AG10803 (cell line): Measurements from ENCODE around the gene PKD2.
A peak's percentile ranks its signal among the peaks of the same experiment; 100 is the strongest.
"Not testable (repeated sequence)": the region's sequence is repeated elsewhere in the genome, so short reads cannot be mapped to it uniquely, and the experiment has no call there.

Experiments used
- DNase-seq: peaks from one replicate; pipeline ENCODE4 v3.0.0; 2010; ENCODE audit warnings: low read depth
- H3K4me3 ChIP-seq: 2 replicates; pipeline ENCODE4 v1.5.1; 2011; ENCODE audit warnings: mild to moderate bottlenecking, low read length, control low read depth
- TF ChIP-seq, protein P1 (sequence below): conservative IDR thresholded peaks from 2 replicates; pipeline ENCODE4 v1.5.1; 2011; ENCODE audit warnings: mild to moderate bottlenecking, low read length, control low read depth, inconsistent platforms

PKD2 gene

GRCh38 chr4:88098993-88099752, 91.7 kb downstream of the PKD2 start:
- H3K4me3 ChIP-seq, result no peak overlapping the region
- no peak for DNase-seq
- TF ChIP-seq, protein P1, sequence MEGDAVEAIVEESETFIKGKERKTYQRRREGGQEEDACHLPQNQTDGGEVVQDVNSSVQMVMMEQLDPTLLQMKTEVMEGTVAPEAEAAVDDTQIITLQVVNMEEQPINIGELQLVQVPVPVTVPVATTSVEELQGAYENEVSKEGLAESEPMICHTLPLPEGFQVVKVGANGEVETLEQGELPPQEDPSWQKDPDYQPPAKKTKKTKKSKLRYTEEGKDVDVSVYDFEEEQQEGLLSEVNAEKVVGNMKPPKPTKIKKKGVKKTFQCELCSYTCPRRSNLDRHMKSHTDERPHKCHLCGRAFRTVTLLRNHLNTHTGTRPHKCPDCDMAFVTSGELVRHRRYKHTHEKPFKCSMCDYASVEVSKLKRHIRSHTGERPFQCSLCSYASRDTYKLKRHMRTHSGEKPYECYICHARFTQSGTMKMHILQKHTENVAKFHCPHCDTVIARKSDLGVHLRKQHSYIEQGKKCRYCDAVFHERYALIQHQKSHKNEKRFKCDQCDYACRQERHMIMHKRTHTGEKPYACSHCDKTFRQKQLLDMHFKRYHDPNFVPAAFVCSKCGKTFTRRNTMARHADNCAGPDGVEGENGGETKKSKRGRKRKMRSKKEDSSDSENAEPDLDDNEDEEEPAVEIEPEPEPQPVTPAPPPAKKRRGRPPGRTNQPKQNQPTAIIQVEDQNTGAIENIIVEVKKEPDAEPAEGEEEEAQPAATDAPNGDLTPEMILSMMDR, result no peak

DNA sequence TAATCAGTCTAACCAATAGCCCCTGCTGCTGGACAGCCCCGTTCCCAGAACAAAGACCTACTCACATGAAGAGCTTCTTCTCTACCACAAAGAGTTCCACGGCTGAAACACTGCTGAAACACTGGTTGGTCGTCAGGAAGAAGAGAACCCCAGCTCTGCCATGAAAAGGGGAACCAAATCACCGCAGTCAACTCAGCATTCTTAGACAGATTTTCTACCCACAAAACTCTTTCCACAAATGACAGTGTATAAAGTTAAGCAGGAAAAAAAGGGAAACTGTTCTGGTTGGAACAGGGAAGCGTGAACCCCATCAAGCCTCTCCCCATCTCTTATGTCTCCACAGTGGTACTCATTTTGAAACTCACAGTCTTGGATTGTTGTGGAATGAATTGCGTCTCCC, 93.7 kb downstream of the PKD2 start:
- DNase-seq, result no peak
- H3K4me3 ChIP-seq, result no peak overlapping the region
- TF ChIP-seq, protein P1, result no peak

GRCh38 chr4:88102026-88102425, 94.6 kb downstream of the PKD2 start:
- DNase-seq, result no peak
- no peak overlapping the region for H3K4me3 ChIP-seq
- TF ChIP-seq, protein P1, result no peak

GRCh38 chr4:88104902-88105610, 97.6 kb downstream of the PKD2 start:
- DNase-seq, result peak; percentile 45
- no peak overlapping the region for H3K4me3 ChIP-seq
- TF ChIP-seq, protein P1, result no peak

GRCh38 chr4:88106205-88106604, 98.8 kb downstream of the PKD2 start:
- no peak overlapping the region for H3K4me3 ChIP-seq
- DNase-seq, result no peak
- TF ChIP-seq, protein P1, result no peak

- TF ChIP-seq, protein P1, result no peak
- H3K4me3 ChIP-seq, result no peak overlapping the region
- DNase-seq, result peak; percentile 8
Measured at GRCh38 chr4:88107406-88108107, 100.1 kb downstream of the PKD2 start.

- not testable (repeated sequence) for DNase-seq, H3K4me3 ChIP-seq
Measured at GRCh38 chr4:88108108-88108465, 100.7 kb downstream of the PKD2 start.
